Measurements from ENCODE around the gene OPTN. TPM values are rescaled to one million over a fixed set of nuclear protein-coding genes. Genes with fewer than 3 reads are reported as not detected.

OPTN gene
- total RNA-seq, 1 experiment from 2014 or later = 13.5 TPM

GRCh38 chr10:13139676-13140075 lies 39.7 kb downstream of the OPTN start:
- Histone ChIP-seq H3K9me3 (ENCODE audit: low read depth, low read length, poor library complexity, severe bottlenecking) (no peaks in the 10 kb centered on the region), H3K27ac (ENCODE audit: low read depth, low read length, poor library complexity, severe bottlenecking) (no peak overlapping the region), H3K36me3 (ENCODE audit: insufficient read depth, low read length, poor library complexity, severe bottlenecking) (no peaks in the 10 kb centered on the region), H3K27me3 (replicated peaks; ENCODE audit: insufficient read depth, low read depth, low read length, poor library complexity) (no peaks in the 10 kb centered on the region), H3K4me3 (ENCODE audit: low read depth, low read length, poor library complexity, severe bottlenecking) (no peak overlapping the region), H3K4me1 (ENCODE audit: insufficient read depth, low read length, poor library complexity, severe bottlenecking) (no peaks in the 10 kb centered on the region)
- intact Hi-C loops (cut with micrococcal nuclease; ENCODE audit: unreplicated experiment) = no loop called here
- DNase-seq (ENCODE audit: low spot score) = no peak
- BruUV-seq (replicated peaks) = no TSS peak
- ChIA-PET CTCF (no interaction called here), POLR2A (ENCODE audit: low non-redundant PET) (no interaction called here)
- no peak for TF ChIP-seq EZH2 (IDR thresholded peaks at IDR 0.05; ENCODE audit: borderline replicate concordance, low read depth, low read length, poor library complexity, severe bottlenecking)
- no peak for TF ChIP-seq CTCF (conservative IDR thresholded peaks at IDR 0.05; ENCODE audit: low read depth, low read length)

GRCh38 chr10:13140627-13141190 lies 40.7 kb downstream of the OPTN start:
- TF ChIP-seq CTCF (conservative IDR thresholded peaks at IDR 0.05; ENCODE audit: low read depth, low read length) (no peak), EZH2 (IDR thresholded peaks at IDR 0.05; ENCODE audit: borderline replicate concordance, low read depth, low read length, poor library complexity, severe bottlenecking) (no peak)
- intact Hi-C loops (cut with micrococcal nuclease; ENCODE audit: unreplicated experiment) = no loop called here
- Histone ChIP-seq H3K27ac (ENCODE audit: low read depth, low read length, poor library complexity, severe bottlenecking) (no peak overlapping the region), H3K4me1 (ENCODE audit: insufficient read depth, low read length, poor library complexity, severe bottlenecking) (no peaks in the 10 kb centered on the region), H3K36me3 (ENCODE audit: insufficient read depth, low read length, poor library complexity, severe bottlenecking) (no peaks in the 10 kb centered on the region), H3K27me3 (replicated peaks; ENCODE audit: insufficient read depth, low read depth, low read length, poor library complexity) (no peaks in the 10 kb centered on the region), H3K9me3 (ENCODE audit: low read depth, low read length, poor library complexity, severe bottlenecking) (no peaks in the 10 kb centered on the region), H3K4me3 (ENCODE audit: low read depth, low read length, poor library complexity, severe bottlenecking) (no peak overlapping the region)
- ChIA-PET CTCF (no interaction called here), POLR2A (ENCODE audit: low non-redundant PET) (no interaction called here)
- no TSS peak for BruUV-seq (replicated peaks)
- DNase-seq (ENCODE audit: low spot score) = no peak

- no peak for DNase-seq (ENCODE audit: low spot score)
- Histone ChIP-seq H3K27me3 (replicated peaks; ENCODE audit: insufficient read depth, low read depth, low read length, poor library complexity) (no peaks in the 10 kb centered on the region), H3K4me3 (ENCODE audit: low read depth, low read length, poor library complexity, severe bottlenecking) (no peak overlapping the region), H3K36me3 (ENCODE audit: insufficient read depth, low read length, poor library complexity, severe bottlenecking) (no peaks in the 10 kb centered on the region), H3K9me3 (ENCODE audit: low read depth, low read length, poor library complexity, severe bottlenecking) (no peaks in the 10 kb centered on the region), H3K27ac (ENCODE audit: low read depth, low read length, poor library complexity, severe bottlenecking) (no peak overlapping the region), H3K4me1 (ENCODE audit: insufficient read depth, low read length, poor library complexity, severe bottlenecking) (no peaks in the 10 kb centered on the region)
- POLR2A ChIA-PET (ENCODE audit: low non-redundant PET) = no interaction called here
- intact Hi-C loops (cut with micrococcal nuclease; ENCODE audit: unreplicated experiment) = no loop called here
- CTCF ChIA-PET = no interaction called here
- TF ChIP-seq CTCF (conservative IDR thresholded peaks at IDR 0.05; ENCODE audit: low read depth, low read length) (no peak), EZH2 (IDR thresholded peaks at IDR 0.05; ENCODE audit: borderline replicate concordance, low read depth, low read length, poor library complexity, severe bottlenecking) (no peak)
- BruUV-seq (replicated peaks) = no TSS peak
Measured at GRCh38 chr10:13143766-13144165, 43.8 kb downstream of the OPTN start.

All from A673 (cell line).